Fibroblast of skin of abdomen (primary cell): Measurements from ENCODE around the gene CADPS2.
"Not testable (repeated sequence)": the region's sequence is repeated elsewhere in the genome, so short reads cannot be mapped to it uniquely, and the experiment has no call there.

Experiments used
- DNase-seq: peaks from one replicate; pipeline ENCODE4 v3.0.0-alpha.2; 2013

Gene CADPS2

DNA sequence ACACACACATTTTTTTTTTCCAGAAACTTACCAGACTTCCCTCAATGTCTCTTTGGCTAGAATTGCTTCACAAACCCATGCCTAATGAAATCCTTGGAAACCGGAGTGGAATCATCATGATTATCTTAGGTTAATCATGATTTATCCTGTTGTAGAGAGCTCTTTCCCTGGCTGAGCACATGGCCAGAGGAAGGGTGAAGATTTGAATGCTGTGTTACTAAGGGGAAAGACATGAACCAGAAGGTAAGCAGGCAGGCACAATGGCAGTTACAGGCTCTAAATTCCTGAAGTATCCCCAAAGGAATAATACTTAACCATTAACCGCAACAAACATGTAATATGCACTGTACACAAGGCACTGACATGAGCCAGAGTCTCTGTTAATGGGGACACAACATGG lies 179.4 kb downstream of the CADPS2 start:
- no peak for DNase-seq

DNA sequence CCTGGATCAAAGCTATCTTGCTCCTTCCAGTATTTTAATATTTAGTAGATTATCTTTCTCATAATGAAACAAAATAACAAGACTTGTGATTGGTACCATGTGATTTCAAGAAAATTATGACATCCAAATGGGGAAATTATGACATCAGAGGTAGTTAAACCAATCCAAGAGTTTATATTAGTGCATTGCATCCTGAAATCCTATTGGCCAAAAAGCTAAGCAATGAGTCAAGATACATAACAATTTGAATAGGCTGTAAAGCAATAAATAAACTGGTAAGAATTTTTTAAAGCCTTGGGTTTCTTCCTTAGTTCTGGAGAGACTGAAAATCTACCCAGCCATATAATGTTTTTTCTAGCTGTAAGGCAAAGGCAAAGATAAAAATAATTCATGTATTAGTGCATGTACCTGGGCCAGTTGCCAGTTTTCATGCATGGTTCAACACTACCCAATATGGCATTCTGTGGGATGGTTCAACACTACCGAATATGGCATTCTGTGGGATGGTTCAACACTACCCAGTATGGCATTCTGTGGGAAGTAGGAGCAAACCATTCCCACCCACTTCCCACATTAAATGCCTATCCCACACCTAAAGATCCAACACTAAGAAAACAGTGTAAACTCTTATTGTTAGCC lies 183.3 kb downstream of the CADPS2 start, which contains the start of gene RNF148:
TSS of gene RNF148 (minus strand) at position 51 of the 639 bp plus-strand sequence. CDS start 172 bp downstream, outside the sequence.
- no peak for DNase-seq

DNA sequence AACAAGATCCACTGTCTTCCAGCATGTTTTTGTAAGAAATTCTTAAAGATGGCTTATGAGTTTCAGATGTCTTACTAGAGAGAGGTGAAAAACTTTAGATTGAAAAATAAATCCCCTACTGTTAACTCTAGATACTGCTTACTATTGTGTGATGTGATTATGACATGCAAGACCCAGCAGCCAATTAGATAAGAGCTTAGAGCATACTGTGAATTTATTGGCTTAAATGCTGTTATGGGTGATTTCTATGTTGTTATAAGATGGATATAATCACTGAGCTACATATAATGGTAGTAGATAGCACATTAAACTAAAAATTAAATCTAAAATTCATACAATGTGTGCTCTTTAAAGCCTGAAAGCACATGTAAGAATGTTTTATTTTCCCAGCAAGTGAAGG lies 187.2 kb downstream of the CADPS2 start, which contains the start of gene RNF133:
TSS of gene RNF133 (minus strand) at position 101 of the 400 bp plus-strand sequence. CDS start 199 bp downstream, outside the sequence.
- DNase-seq, result no peak

DNA sequence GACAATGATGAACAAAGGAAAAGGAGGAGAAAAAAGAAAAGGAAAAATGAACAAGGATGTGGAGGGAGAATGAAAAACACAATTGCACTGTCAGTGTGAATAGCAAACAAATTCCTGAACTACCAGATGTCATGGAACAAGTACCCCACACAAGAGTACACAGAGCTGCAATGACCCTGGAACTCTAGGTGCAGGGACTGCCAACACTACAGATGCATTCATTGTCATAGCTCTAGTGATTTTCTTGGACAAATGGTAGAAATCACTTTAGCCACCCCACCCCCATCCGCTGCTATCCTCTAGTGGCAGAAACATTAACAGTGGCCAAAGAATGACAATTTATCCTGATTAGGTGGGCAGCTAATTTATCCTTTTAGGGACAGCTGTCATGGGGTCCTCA lies 190.4 kb downstream of the CADPS2 start:
- no peak for DNase-seq

DNA sequence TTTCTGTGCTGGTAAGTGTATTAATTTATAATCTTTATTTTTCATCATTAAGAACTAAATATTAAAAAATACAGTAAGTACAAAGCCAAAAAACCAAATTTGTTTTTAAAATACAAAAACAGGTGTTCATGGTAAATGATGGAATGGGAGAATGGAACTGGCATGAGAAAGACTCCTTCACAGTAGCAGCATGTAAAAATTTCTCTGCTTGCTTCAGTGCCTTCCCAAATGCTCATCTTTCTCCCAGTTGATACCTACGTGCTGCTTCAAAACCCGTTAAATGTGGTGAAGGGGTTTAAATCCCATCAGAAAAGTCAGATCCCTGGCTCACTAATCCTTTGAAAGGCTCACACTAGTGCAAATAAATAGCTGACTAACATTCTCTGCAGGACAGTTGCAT lies 191.6 kb downstream of the CADPS2 start:
- DNase-seq, result no peak

- DNase-seq, result no peak
These were observed 193.4 kb downstream of the CADPS2 start for GRCh38 chr7:122692769-122693309.

- DNase-seq, result no peak
These were observed 194.6 kb downstream of the CADPS2 start for GRCh38 chr7:122691569-122692235.

DNA sequence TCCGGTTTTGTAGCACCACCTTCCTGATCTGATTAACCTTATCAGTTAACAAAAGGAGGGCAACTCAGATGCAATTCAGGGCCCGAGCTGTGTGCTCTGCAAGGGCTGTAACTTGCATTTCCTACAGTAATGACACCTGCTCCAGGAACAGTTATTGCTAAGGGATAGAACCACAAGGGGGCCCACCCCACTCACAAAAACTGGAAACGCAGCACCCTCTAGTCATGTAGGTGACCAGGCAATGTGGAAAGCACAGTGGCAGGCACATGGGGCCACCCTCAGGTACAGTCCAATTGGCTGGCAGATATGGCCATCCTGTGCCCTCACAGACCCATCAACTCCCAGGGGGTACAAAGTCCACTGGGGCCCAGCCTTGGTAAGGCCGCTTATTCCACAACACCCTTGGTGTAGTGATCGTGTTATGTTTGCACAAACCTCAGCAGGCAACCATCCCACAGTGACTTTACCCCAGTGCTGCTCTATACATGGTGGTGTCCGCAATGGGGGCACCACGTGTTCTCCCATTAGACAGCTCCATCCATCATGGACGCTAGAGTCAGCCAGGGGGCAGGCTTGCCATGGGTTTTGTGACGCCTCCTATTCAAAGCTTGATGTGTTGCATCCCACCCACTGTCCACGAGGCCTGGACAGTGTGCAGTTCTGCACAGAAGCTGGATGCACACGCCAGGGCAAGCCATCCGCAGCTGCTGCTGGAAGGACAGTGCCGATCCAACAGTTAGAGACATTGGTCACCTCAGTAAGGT lies 196.7 kb downstream of the CADPS2 start:
- no peak for DNase-seq

DNA sequence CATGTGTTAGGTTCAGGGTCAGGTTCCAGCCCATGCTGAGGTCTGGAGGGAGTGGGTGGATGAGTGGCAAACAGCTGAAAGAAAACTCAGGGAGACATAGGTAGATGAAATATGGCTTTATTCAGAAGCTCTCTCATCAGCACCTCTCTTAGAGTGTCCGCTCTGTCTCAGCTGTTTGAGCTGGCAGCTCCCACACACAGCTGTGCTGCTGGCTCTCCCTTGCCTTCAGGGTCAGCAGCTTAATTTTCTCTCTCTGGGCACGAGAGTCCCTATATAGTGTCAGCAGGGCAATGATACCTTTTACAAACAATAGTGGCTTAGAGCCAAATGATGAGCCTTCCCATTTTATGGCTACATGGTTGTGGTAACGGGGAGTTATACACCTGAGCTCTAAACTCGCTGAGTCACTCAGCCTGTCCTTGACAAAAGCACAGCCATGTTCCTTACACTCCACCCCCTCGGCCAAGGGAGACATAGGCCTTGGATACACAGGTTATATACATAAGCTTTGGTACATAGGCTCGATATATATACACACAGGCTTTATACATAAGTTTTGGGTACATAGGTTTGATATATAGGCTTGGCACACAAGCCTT lies 197.8 kb downstream of the CADPS2 start:
- no peak for DNase-seq

DNA sequence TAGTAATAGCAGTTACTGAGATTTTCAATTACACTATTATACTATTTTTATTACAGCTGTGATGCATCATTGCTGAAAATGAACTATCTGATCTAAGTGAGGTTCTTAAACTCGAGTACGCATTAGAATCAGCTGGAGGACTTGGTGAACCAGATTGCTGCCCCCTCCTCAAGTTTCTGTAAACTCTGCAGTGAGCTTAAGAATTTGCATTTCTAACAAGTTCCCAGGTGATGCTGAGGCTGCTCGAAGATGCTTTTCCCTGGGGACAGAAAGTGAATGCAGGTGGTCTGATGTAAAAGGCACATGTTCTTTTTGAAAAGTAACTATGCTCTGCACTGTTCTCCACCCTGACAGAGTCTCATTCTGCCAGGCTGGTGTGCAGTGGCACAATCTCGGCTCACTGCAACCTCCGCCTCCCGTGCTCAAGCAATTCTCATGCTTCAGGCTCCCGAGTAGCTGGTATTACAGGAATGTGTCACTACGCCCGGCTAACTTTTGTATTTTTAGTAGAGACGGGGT lies 199.8 kb downstream of the CADPS2 start:
- no peak for DNase-seq

- DNase-seq, result no peak
These were observed 201.8 kb downstream of the CADPS2 start for GRCh38 chr7:122684504-122684903.

- no peak for DNase-seq
These were observed 203.3 kb downstream of the CADPS2 start for GRCh38 chr7:122682815-122683550.

DNA sequence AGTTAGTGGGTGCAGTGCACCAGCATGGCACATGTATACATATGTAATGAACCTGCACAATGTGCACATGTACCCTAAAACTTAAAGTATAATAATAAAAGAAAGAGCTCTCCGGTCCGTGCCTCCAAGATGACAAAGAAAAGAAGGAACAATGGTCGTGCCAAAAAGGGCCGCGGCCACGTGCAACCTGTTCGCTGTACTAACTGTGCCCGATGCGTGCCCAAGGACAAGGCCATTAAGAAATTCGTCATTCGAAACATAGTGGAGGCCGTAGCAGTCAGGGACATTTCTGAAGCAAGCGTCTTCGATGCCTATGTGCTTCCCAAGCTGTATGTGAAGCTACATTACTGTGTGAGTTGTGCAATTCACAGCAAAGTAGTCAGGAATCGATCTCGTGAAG lies 205.1 kb downstream of the CADPS2 start:
- not testable (repeated sequence) for DNase-seq

- no peak for DNase-seq
These were observed 206.4 kb downstream of the CADPS2 start for GRCh38 chr7:122679813-122680212.

DNA sequence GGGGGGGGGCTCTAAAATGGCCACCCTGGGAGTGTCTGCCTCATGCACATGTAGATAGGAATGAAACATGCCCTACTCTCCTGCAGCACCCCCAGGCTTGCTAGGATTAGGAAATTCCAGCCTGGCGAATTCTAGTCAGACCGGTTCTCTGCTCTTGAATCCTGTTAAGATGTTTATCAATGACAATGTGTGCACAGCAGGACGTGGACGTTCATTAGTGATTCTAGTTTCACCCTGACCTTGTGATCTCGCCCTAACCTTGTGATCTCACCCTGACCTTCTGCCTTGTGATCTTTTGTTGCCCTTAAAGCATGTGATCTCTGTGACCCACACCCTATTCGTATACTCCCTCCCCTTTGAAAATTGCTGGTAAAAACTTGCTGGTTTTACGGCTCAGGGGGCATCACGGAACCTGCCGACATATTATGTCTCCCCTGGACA lies 207.0 kb downstream of the CADPS2 start:
- DNase-seq, result not testable (repeated sequence)

DNA sequence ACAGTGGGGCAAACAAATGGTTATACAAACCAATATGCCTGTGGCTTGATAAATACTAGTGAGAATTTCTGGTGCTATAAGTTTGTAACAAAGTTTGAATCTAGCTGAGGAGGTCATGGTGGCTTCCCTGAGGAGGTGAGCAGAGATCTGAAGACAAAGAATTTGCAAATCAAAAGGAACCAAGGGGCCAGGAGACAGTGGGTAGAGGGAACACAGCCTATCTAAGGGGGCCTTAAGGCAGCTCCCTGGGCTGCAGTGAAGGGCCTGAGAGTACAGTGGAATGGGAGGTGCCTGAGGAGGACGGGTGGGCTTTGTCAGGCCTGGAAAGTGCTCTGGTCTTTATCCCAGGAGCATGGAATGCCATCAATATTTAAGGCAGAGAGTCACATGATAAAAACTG lies 209.1 kb downstream of the CADPS2 start:
- DNase-seq, result no peak

DNA sequence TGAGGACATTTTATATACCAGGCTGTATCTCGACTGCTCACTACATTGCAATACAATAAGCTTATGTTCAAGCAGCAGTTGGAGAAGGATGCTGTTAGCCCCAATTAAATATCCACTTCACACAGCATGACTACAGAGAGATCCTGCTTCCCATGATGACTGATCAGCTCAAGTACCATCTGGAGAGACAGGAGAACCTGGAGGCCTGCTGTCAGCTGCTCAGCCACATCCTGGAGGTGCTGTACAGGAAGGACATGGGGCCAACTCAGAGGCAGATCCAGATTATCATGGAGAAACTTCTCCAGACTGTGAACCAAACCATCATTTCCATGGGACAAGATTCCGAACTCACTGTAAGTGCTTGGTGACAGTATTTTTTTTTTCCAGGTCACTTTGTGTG lies 209.8 kb downstream of the CADPS2 start:
- no peak for DNase-seq

- DNase-seq, result no peak
These were observed 210.6 kb downstream of the CADPS2 start for GRCh38 chr7:122675621-122676020.

- peak; percentile 0 for DNase-seq
These were observed 211.2 kb downstream of the CADPS2 start for GRCh38 chr7:122675011-122675410.

DNA sequence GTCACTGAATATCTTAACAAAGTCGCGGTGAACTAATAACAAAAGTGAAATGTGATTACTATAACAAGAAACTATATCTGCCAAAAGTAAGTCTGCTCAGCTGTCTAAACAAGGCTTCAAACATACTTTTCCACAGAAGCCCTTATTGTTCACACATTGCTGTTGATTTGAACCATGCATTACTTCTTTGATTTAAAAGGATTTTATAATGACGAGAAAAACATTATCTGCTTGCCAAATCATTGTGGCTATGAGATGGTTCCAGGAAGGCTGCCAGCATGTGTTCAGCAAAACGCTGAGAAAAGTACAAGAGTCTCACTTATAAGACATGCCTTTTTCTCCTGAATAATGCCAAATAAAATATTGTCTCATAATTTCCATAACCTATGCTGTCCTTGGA lies 211.8 kb downstream of the CADPS2 start:
- peak; percentile 53 for DNase-seq

GRCh38 chr7:122673951-122674350 lies 212.3 kb downstream of the CADPS2 start:
- DNase-seq, result no peak

- no peak for DNase-seq
These were observed 213.7 kb downstream of the CADPS2 start for GRCh38 chr7:122672536-122672935.
